Natural killer cell treated with Interleukin-12 subunit alpha and Interleukin-12 subunit beta and Interleukin-15 and Interleukin-18, amount 100 ng/mL, for 72 hours (primary cell): Measurements from ENCODE around the gene CYB561. TPM values are rescaled to one million over a fixed set of nuclear protein-coding genes. Genes with fewer than 3 reads are reported as not detected.

Experiments
- ATAC-seq, 2 donors: fragments of 150-1000 bp; cut with Tn5 transposase in 1 of 2; sonication (Bioruptor Pico), chemical (Tn5 transposase) in 1 of 2; 2 replicates each; pipeline ENCODE4 v1.10.0; 2021
- DNase-seq: peaks from one replicate; pipeline ENCODE4 v3.0.0; 2022; ENCODE audit warnings: low spot score
- H3K27ac Mint-ChIP-seq, 2 donors: 1 replicate in 1 of 2; 2 replicates in 1 of 2; pipeline ENCODE4 v1.8.0; 2022; ENCODE audit warnings: mixed read lengths in 2 of 2, mild to moderate bottlenecking in 1 of 2, moderate library complexity in 1 of 2
- H3K27me3 Mint-ChIP-seq, 2 donors: 1 replicate in 1 of 2; 2 replicates in 1 of 2; pipeline ENCODE4 v1.8.0; 2022; ENCODE audit warnings: mixed read lengths in 2 of 2
- H3K36me3 Mint-ChIP-seq: one replicate; pipeline ENCODE4 v1.8.0; 2022; ENCODE audit warnings: mixed read lengths
- H3K4me1 Mint-ChIP-seq, 2 donors: 1 replicate in 1 of 2; 2 replicates in 1 of 2; pipeline ENCODE4 v1.8.0; 2022; ENCODE audit warnings: low read depth in 2 of 2, mixed read lengths in 2 of 2, mild to moderate bottlenecking in 1 of 2
- H3K4me3 Mint-ChIP-seq: one replicate; pipeline ENCODE4 v1.8.0; 2022; ENCODE audit warnings: mixed read lengths
- H3K9me3 Mint-ChIP-seq: 2 replicates; pipeline ENCODE4 v1.8.0; 2022; ENCODE audit warnings: mixed read lengths
- total RNA-seq, 2 donors: library from RNA; stranded (reverse); gene quantifications; one replicate each; pipeline ENCODE4 v1.2.3, GENCODE V29; 2022

Gene CYB561
- total RNA-seq, 2 donors from 2014 or later, result 3.2 to 7.9 TPM

- Mint-ChIP-seq H3K9me3 (no peaks in the 10 kb centered on the region), H3K36me3 (no peaks in the 10 kb centered on the region), H3K4me1 (peaks cover 26 to 29% of the 10 kb centered on the region in 2 donors), H3K4me3 (peak overlapping the region; percentile 90), H3K27ac (peak overlapping the region; percentile 81 to 90), H3K27me3 (peaks cover 0 to 6% of the 10 kb centered on the region in 2 donors)
- ATAC-seq, result no peak
- DNase-seq, result no peak
Measured at GRCh38 chr17:63440770-63441335, 5.3 kb downstream of the CYB561 start.

GRCh38 chr17:63440127-63440769 is 5.9 kb downstream of the CYB561 start:
- Mint-ChIP-seq H3K27me3 (peaks cover 0 to 6% of the 10 kb centered on the region in 2 donors), H3K27ac (peak overlapping the region; percentile 81 to 90), H3K4me1 (peaks cover 26 to 32% of the 10 kb centered on the region in 2 donors), H3K36me3 (no peaks in the 10 kb centered on the region), H3K4me3 (peak overlapping the region; percentile 90), H3K9me3 (no peaks in the 10 kb centered on the region)
- ATAC-seq (no peak), DNase-seq (no peak)

- DNase-seq (no peak), ATAC-seq (peak; percentile 41 to 59)
- Mint-ChIP-seq H3K4me3 (peak overlapping the region; percentile 90), H3K27ac (peak overlapping the region; percentile 81 to 90), H3K27me3 (peaks cover 0 to under 1% of the 10 kb centered on the region in 2 donors), H3K4me1 (peaks cover 24 to 31% of the 10 kb centered on the region in 2 donors), H3K9me3 (no peaks in the 10 kb centered on the region), H3K36me3 (no peaks in the 10 kb centered on the region)
Measured at GRCh38 chr17:63439687-63440086, 6.4 kb downstream of the CYB561 start.

- no peaks in the 10 kb centered on the region for H3K36me3 Mint-ChIP-seq
- H3K4me1 Mint-ChIP-seq, result peaks cover 21 to 36% of the 10 kb centered on the region in 2 donors
- no peaks in the 10 kb centered on the region for H3K9me3 Mint-ChIP-seq
- no peak overlapping the region for H3K27ac Mint-ChIP-seq
- H3K27me3 Mint-ChIP-seq, result no peaks in the 10 kb centered on the region
- H3K4me3 Mint-ChIP-seq, result no peak overlapping the region
- no peak for ATAC-seq
- no peak for DNase-seq
Measured at GRCh38 chr17:63438092-63439051, 7.7 kb downstream of the CYB561 start.

GRCh38 chr17:63437287-63438091 is 8.6 kb downstream of the CYB561 start:
- Mint-ChIP-seq H3K4me3 (no peak overlapping the region), H3K27me3 (no peaks in the 10 kb centered on the region), H3K4me1 (peaks cover 21 to 36% of the 10 kb centered on the region in 2 donors), H3K36me3 (no peaks in the 10 kb centered on the region), H3K27ac (no peak overlapping the region), H3K9me3 (no peaks in the 10 kb centered on the region)
- DNase-seq (no peak), ATAC-seq (no peak)

GRCh38 chr17:63436523-63437110 is 9.5 kb downstream of the CYB561 start:
- Mint-ChIP-seq H3K4me1 (peaks cover 21 to 36% of the 10 kb centered on the region in 2 donors), H3K27ac (no peak overlapping the region), H3K36me3 (no peaks in the 10 kb centered on the region)

GRCh38 chr17:63435681-63436522 is 10.2 kb downstream of the CYB561 start:
- H3K4me1 Mint-ChIP-seq, result peaks cover 21 to 33% of the 10 kb centered on the region in 2 donors
- H3K4me3 Mint-ChIP-seq, result no peak overlapping the region
- no peak overlapping the region for H3K27ac Mint-ChIP-seq
- H3K36me3 Mint-ChIP-seq, result no peaks in the 10 kb centered on the region
- no peak for ATAC-seq
- DNase-seq, result no peak
- no peaks in the 10 kb centered on the region for H3K9me3 Mint-ChIP-seq
- H3K27me3 Mint-ChIP-seq, result no peaks in the 10 kb centered on the region

More at GRCh38 chr17:63436523-63437110, 9.5 kb downstream of the CYB561 start:
- no peaks in the 10 kb centered on the region for H3K27me3 Mint-ChIP-seq
- ATAC-seq (no peak), DNase-seq (no peak)
- no peaks in the 10 kb centered on the region for H3K9me3 Mint-ChIP-seq
- no peak overlapping the region for H3K4me3 Mint-ChIP-seq

GRCh38 chr17:63434951-63435571 is 11.0 kb downstream of the CYB561 start:
- DNase-seq (no peak), ATAC-seq (peak; percentile 76 to 78)
- H3K9me3 Mint-ChIP-seq, result no peaks in the 10 kb centered on the region
- no peaks in the 10 kb centered on the region for H3K27me3 Mint-ChIP-seq
- H3K27ac Mint-ChIP-seq, result peak overlapping the region; percentile 53 to 64
- no peaks in the 10 kb centered on the region for H3K36me3 Mint-ChIP-seq
- H3K4me1 Mint-ChIP-seq, result peaks cover 13 to 25% of the 10 kb centered on the region in 2 donors
- peak overlapping the region; percentile 64 for H3K4me3 Mint-ChIP-seq

GRCh38 chr17:63433746-63434591 is 12.1 kb downstream of the CYB561 start:
- no peaks in the 10 kb centered on the region for H3K27me3 Mint-ChIP-seq
- peak overlapping the region; percentile 9 for H3K4me3 Mint-ChIP-seq
- no peaks in the 10 kb centered on the region for H3K9me3 Mint-ChIP-seq
- no peak for ATAC-seq
- peaks cover 6 to 17% of the 10 kb centered on the region in 2 donors for H3K4me1 Mint-ChIP-seq
- DNase-seq, result no peak
- H3K36me3 Mint-ChIP-seq, result no peaks in the 10 kb centered on the region
- H3K27ac Mint-ChIP-seq, result no peak overlapping the region

- Mint-ChIP-seq H3K27me3 (no peaks in the 10 kb centered on the region), H3K36me3 (no peaks in the 10 kb centered on the region), H3K27ac (no peak overlapping the region), H3K4me1 (peaks cover 6 to 16% of the 10 kb centered on the region in 2 donors), H3K9me3 (no peaks in the 10 kb centered on the region), H3K4me3 (no peak overlapping the region)
- ATAC-seq (no peak), DNase-seq (no peak)
Measured at GRCh38 chr17:63431939-63432804, 13.9 kb downstream of the CYB561 start.

GRCh38 chr17:63431618-63431938 is 14.5 kb downstream of the CYB561 start:
- H3K36me3 Mint-ChIP-seq, result no peaks in the 10 kb centered on the region
- DNase-seq (no peak), ATAC-seq (no peak)
- no peaks in the 10 kb centered on the region for H3K27me3 Mint-ChIP-seq
- H3K4me3 Mint-ChIP-seq, result no peak overlapping the region
- no peaks in the 10 kb centered on the region for H3K9me3 Mint-ChIP-seq
- peaks cover 6 to 16% of the 10 kb centered on the region in 2 donors for H3K4me1 Mint-ChIP-seq
- no peak overlapping the region for H3K27ac Mint-ChIP-seq
